Smooth muscle cell of the brain vasculature (primary cell): ENCODE results near the gene CCNF.
"Not testable (repeated sequence)": the region's sequence is repeated elsewhere in the genome, so short reads cannot be mapped to it uniquely, and the experiment has no call there.

Experiments used
- DNase-seq: peaks from one replicate; pipeline ENCODE4 v3.0.0-alpha.2; 2012; ENCODE audit warnings: low read depth, low spot score

Gene CCNF

DNA sequence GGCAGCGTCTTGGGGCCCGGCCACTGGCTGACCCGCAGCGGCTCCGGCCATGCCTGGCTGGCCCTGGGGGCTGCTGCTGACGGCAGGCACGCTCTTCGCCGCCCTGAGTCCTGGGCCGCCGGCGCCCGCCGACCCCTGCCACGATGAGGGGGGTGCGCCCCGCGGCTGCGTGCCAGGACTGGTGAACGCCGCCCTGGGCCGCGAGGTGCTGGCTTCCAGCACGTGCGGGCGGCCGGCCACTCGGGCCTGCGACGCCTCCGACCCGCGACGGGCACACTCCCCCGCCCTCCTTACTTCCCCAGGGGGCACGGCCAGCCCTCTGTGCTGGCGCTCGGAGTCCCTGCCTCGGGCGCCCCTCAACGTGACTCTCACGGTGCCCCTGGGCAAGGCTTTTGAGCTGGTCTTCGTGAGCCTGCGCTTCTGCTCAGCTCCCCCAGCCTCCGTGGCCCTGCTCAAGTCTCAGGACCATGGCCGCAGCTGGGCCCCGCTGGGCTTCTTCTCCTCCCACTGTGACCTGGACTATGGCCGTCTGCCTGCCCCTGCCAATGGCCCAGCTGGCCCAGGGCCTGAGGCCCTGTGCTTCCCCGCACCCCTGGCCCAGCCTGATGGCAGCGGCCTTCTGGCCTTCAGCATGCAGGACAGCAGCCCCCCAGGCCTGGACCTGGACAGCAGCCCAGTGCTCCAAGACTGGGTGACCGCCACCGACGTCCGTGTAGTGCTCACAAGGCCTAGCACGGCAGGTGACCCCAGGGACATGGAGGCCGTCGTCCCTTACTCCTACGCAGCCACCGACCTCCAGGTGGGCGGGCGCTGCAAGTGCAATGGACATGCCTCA is 42.6 kb downstream of the CCNF start:
- no peak for DNase-seq

- no peak for DNase-seq
Measured at GRCh38 chr16:2472488-2472864, 43.2 kb downstream of the CCNF start.

GRCh38 chr16:2472885-2473445 is 43.7 kb downstream of the CCNF start:
- DNase-seq = no peak

- DNase-seq = no peak
Measured at GRCh38 chr16:2473446-2473926, 44.2 kb downstream of the CCNF start.

DNA sequence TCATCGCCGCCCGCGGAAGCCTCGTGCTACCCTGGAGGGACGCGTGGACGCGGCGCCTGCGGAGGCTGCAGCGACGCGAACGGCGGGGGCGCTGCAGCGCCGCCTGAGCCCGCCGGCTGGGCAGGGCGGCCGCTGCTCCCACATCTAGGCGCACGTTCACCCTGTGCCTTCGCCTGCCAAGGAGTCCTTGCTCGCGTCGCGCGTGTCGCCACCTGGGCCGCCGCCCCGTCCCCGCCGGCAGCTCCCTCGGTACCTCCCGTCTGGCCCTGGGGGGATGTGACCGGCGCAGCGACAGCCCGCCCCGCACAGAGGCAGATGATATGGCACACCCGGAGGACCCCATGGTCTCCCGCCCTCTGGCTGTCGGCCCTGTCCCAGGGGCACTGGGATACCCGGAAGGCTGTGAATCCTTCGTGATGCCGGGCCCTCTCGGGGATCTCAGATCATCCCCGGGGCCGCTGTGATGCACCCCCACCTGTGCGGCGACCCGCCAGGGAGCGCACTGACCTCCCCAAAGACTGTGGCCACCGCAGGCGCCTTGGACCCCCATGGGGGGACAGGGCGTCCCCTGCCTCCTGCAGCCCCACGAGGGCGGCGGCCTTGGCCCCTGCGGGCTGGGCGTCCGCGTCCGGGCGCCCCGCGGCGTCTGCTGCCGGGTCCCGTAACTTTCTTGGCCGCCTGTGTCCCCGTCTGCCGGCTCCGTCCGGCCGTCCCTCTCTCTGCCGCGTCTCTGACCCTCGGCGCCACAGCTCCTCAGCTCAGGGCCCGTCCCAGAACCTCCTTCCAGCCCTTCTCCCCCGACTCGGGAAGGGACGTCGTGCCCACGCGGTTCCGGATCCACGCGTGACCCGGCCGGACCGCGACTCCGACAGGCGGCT is 45.0 kb downstream of the CCNF start:
- DNase-seq = no peak

- DNase-seq = peak; percentile 36
Measured at GRCh38 chr16:2474877-2475412, 45.7 kb downstream of the CCNF start, which contains the start of gene TBC1D24. Gene TBC1D24, plus strand, starts transcription at chr16:2475127. Its CDS starts 21,022 bp downstream, at chr16:2496149.

DNA sequence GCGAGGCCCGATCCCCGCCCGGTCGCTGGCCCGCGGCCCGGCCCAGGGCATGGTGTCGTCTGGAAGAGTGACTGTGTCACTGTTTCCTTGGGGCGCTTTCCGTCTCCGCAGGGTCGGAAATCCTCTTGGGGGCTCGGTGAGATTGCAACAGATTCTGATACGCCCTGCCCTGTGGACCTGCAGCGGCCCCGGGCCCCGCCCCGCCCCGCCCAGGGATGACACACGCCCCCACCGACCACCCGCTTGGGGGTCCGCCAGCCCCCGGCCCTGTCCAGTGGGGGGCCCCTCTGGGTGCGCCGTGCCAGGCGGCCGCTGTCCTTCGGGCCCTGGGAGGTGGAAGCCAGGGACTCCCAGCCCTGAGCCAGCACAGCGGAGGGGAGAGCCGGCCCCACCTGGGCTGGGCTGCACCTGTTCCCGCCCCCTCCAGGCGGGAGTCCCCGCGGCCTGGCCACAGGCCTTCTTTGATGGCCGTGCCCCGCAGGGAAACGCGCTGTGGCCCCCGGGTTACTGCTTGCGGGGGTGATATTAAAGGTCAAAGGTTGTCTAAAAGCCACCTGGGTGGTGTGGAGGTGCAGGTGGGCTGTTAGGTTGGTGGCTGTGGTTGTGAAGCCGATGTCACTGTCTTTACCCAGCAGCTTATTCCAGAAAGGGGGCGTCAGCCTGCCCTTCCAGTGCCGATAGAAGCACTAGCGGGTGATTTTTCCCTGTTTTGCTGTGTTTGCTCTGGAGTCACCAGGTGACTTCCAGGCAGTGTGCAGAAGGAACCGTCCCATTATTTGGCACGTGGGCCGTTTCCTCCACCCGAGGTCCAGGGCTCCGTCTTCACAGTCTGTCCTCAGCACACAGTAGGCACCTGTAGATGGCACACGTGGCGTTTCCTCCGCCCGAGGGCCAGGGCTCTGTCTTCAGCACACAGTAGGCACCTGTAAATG is 46.4 kb downstream of the CCNF start:
- DNase-seq = no peak

DNA sequence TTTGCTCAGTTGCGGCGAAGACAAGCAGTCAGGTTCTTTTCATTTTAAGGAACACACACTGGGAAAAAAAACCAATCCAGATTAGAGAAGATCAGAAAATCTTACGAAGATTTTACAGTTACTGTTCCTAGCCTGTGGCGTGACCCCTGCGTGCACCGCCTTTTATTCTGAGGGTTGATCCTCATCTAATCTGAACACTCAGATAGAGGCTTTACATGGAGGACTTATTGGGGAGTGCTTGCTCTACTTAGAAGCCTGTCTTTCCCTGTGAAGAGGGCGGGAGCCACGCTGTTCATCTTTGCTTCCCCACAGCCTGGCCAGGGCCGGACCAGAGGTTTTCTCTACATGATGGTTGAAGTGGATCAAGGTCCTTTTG is 47.1 kb downstream of the CCNF start:
- no peak for DNase-seq

GRCh38 chr16:2476741-2477140 is 47.5 kb downstream of the CCNF start:
- DNase-seq = no peak

- DNase-seq = no peak
Measured at GRCh38 chr16:2477327-2477726, 48.1 kb downstream of the CCNF start.

DNA sequence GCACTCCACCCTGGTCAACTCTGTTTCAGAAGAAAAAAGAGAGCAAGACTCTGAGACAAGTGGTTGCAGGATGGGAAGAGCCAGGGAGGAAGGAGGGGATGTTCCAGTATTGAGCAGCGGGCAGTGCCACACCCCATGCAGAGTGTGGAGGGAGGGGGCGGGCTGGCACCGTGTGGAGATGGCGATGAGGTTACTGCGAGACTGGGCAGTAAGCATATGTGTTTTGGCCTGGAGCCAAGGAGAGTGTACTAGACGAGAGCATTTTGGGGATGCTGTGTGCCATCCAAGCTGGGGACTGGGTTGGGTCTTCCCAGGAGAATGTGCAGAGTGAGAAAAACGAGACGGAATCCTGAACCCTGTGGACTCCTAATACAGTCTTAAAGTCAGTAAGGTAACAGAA is 49.0 kb downstream of the CCNF start:
- no peak for DNase-seq

- not testable (repeated sequence) for DNase-seq
Measured at GRCh38 chr16:2479996-2480395, 50.7 kb downstream of the CCNF start.

DNA sequence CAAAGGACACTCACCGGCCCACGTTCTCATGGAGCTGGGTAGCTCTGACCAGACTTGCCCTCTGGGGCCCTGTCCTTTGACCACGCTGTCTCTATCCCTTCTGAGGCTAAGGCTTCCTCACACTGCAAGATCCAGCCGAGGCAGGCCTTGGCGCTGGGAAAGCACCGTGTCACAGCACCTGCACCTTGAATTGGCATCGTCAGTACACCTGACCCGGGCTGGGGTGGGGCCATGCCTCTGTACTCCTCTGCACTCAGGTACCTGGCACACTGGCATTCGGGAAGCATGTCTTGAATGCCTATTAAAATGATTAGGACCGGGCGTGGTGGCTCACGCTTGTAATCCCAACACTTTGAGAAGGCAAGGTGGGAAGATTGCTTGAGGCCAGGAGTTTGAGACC is 51.7 kb downstream of the CCNF start:
- DNase-seq = no peak

DNA sequence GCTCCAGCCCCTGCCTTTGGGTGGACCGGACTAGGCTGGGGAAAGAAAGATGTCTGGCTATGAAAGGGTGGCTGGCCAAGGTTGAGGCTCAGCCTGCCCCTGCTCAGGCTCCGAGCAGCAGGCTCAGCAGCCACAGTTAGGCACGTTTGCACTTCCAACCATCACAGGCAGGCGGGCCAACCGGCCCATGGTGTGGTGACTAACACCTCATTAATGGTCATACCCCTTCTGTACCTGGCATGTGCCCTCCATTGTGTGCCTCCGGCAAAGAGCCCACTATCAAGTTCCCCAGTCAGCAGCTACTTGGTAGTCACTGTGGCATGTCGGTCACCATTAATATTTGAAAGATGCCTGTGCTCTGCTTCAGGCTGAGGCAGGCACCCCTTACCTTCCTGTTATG is 52.4 kb downstream of the CCNF start:
- no peak for DNase-seq

GRCh38 chr16:2482249-2482648 is 53.0 kb downstream of the CCNF start:
- no peak for DNase-seq

GRCh38 chr16:2482708-2483534 is 53.7 kb downstream of the CCNF start:
- DNase-seq = no peak

- DNase-seq = no peak
Measured at GRCh38 chr16:2483939-2484897, 55.0 kb downstream of the CCNF start.

DNA sequence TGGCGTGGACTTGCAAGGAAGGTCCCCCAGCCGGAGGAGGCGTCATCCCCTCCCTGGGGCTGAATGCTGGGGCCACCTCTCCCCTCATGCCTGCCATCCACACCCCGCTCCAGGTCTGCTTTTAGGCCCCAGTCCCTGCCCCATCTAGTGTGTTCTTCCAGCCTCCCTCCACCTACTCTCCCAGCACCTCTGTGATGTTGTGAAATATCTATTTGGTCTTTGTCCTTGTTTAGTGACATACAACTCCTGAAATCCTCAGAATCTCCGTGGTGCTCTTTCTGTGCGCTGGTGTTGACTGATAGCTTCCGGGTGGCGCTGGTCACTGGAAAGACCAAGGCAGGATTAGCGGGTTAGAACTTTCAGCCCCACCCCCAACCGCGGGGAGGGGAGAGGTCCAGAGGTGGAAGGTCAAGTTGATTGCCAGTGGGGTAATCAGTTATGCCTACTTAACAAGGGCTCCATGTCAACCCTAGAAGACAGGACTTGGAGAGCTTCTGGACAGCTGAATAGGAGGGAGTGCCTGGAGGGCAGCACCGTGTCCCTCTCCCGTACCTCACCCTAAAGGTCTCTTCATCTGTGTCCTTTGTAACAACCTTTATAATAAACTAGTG is 55.8 kb downstream of the CCNF start:
- DNase-seq = no peak
